Ammon's horn (tissue), 1 donor: ENCODE measurements around the gene OBSCN.
A peak's percentile ranks its signal among the peaks of the same experiment; 100 is the strongest.
"Not testable (repeated sequence)": the region's sequence is repeated elsewhere in the genome, so short reads cannot be mapped to it uniquely, and the experiment has no call there.

ENCODE experiments used
- DNase-seq: peaks from one replicate; pipeline ENCODE4 v3.0.0-alpha.2; 2016; ENCODE audit warnings: low spot score

Gene OBSCN

GRCh38 chr1:228170666-228171065, 37.2 kb upstream of the OBSCN start:
- DNase-seq = no peak

GRCh38 chr1:228171221-228171891, 36.5 kb upstream of the OBSCN start:
- no peak for DNase-seq

- DNase-seq = no peak
Measured at GRCh38 chr1:228172591-228173527, 35.0 kb upstream of the OBSCN start.

- not testable (repeated sequence) for DNase-seq
Measured at GRCh38 chr1:228173528-228174481, 34.0 kb upstream of the OBSCN start.

GRCh38 chr1:228174482-228175315, 33.1 kb upstream of the OBSCN start:
- DNase-seq = no peak

GRCh38 chr1:228175316-228176023, 32.4 kb upstream of the OBSCN start:
- DNase-seq = no peak

GRCh38 chr1:228176024-228176395, 31.8 kb upstream of the OBSCN start:
- DNase-seq = no peak

- peak; percentile 28 for DNase-seq
Measured at GRCh38 chr1:228176461-228177182, 31.2 kb upstream of the OBSCN start.

- no peak for DNase-seq
Measured at GRCh38 chr1:228177183-228177475, 30.7 kb upstream of the OBSCN start.

- DNase-seq = no peak
Measured at GRCh38 chr1:228177721-228178710, 29.8 kb upstream of the OBSCN start.

- DNase-seq = no peak
Measured at GRCh38 chr1:228178737-228179684, 28.8 kb upstream of the OBSCN start.

GRCh38 chr1:228180271-228180958, 27.4 kb upstream of the OBSCN start:
- DNase-seq = no peak

GRCh38 chr1:228180959-228181644, 26.7 kb upstream of the OBSCN start:
- DNase-seq = no peak

- DNase-seq = no peak
Measured at GRCh38 chr1:228181645-228182034, 26.2 kb upstream of the OBSCN start.

GRCh38 chr1:228182296-228183030, 25.4 kb upstream of the OBSCN start:
- no peak for DNase-seq

- DNase-seq = no peak
Measured at GRCh38 chr1:228184152-228184551, 23.7 kb upstream of the OBSCN start.
